H1 (cell line): ENCODE data around the gene SLC35G2. TPM values are rescaled to one million over a fixed set of nuclear protein-coding genes. Genes with fewer than 3 reads are reported as not detected.

ENCODE experiments used
- CTCF ChIA-PET: fragments of 300-600 bp; sonication (Branson Sonifier 250); formaldehyde crosslinking; loops from one replicate; lab custom pipeline; 2021; ENCODE audit not compliant: partially characterized antibody; lab: Charles Lee
- POLR2A ChIA-PET: fragments of 300-600 bp; sonication (Branson Sonifier 250); formaldehyde crosslinking; loops from one replicate; lab custom pipeline; 2021; ENCODE audit warnings: inconsistent platforms; ENCODE audit not compliant: partially characterized antibody; lab: Charles Lee
- DNase-seq, 2 experiments: peaks; one replicate each; pipeline versions ENCODE4 v3.0.0 to v3.0.0-alpha.2; 2010 to 2022; ENCODE audit warnings: low spot score in 2 of 2, low read depth in 1 of 2, mixed read lengths in 1 of 2
- FAIRE-seq: peaks from 2 replicates; lab custom pipeline; 2011; peaks lifted over from hg19 to GRCh38; lab: Jason Lieb, UNC
- H2AFZ ChIP-seq: 2 replicates; pipeline ENCODE4 v1.8.1; 2012; ENCODE audit warnings: low read length, inconsistent platforms
- H2AK5ac ChIP-seq: 2 replicates; pipeline ENCODE4 v1.6.1; 2013; ENCODE audit warnings: low read depth, low read length
- H2BK120ac ChIP-seq: replicated peaks from 2 replicates; pipeline ENCODE3; 2013; ENCODE audit warnings: low read depth, low read length, inconsistent platforms
- H2BK12ac ChIP-seq: 2 replicates; pipeline ENCODE4 v1.6.1; 2013; ENCODE audit warnings: low read depth, low read length
- H2BK15ac ChIP-seq: 2 replicates; pipeline ENCODE4 v1.6.1; 2013; ENCODE audit warnings: low read length
- H2BK20ac ChIP-seq: 2 replicates; pipeline ENCODE4 v1.6.1; 2013; ENCODE audit warnings: low read length
- H2BK5ac ChIP-seq: 2 replicates; pipeline ENCODE4 v1.6.1; 2013; ENCODE audit warnings: low read depth, low read length
- H3K14ac ChIP-seq: 2 replicates; pipeline ENCODE4 v1.6.1; 2013; ENCODE audit warnings: inconsistent platforms; ENCODE audit not compliant: insufficient read length
- H3K18ac ChIP-seq: 2 replicates; pipeline ENCODE4 v1.6.1; 2013; ENCODE audit warnings: low read length; ENCODE audit errors: extremely low read depth
- H3K23ac ChIP-seq: 2 replicates; pipeline ENCODE4 v1.6.1; 2013; ENCODE audit warnings: inconsistent platforms; ENCODE audit not compliant: insufficient read length
- H3K23me2 ChIP-seq: 2 replicates; pipeline ENCODE4 v1.6.1; 2013; ENCODE audit warnings: low read depth, low read length
- H3K27ac ChIP-seq: 2 replicates; pipeline ENCODE4 v1.6.1; 2011; ENCODE audit warnings: low read depth, low read length, inconsistent platforms
- H3K27me3 ChIP-seq, 4 experiments: replicated peaks in 1 of 4; 1 replicate in 1 of 4; 2 replicates in 3 of 4; pipeline versions ENCODE4 v1.6.1 to v1.8.1; 2011 to 2013; ENCODE audit warnings: low read length in 3 of 4, mild to moderate bottlenecking in 3 of 4, inconsistent platforms in 2 of 4, mixed read lengths in 2 of 4, moderate library complexity in 1 of 4; ENCODE audit not compliant: control insufficient read depth in 3 of 4, insufficient read depth in 3 of 4; ENCODE audit errors: extremely low read depth in 1 of 4
- H3K36me3 ChIP-seq, 4 experiments: 2 replicates each; pipeline versions ENCODE4 v1.6.1 to v1.8.1; 2011 to 2013; ENCODE audit warnings: mild to moderate bottlenecking in 4 of 4, low read length in 3 of 4, moderate library complexity in 2 of 4, control low read depth in 1 of 4, inconsistent platforms in 1 of 4; ENCODE audit not compliant: insufficient read depth in 4 of 4, control insufficient read depth in 2 of 4
- H3K4ac ChIP-seq: replicated peaks from 2 replicates; pipeline ENCODE3; 2013; ENCODE audit warnings: low read length, low read depth, mixed read lengths, inconsistent platforms; ENCODE audit not compliant: insufficient read length
- H3K4me1 ChIP-seq, 4 experiments: replicated peaks in 1 of 4; 1 replicate in 1 of 4; 2 replicates in 3 of 4; pipeline versions ENCODE4 v1.6.1 to v1.8.1; 2011 to 2013; ENCODE audit warnings: low read length in 3 of 4, inconsistent platforms in 2 of 4, mixed read lengths in 1 of 4; ENCODE audit not compliant: insufficient read depth in 4 of 4, control insufficient read depth in 3 of 4
- H3K4me2 ChIP-seq, 2 experiments: 2 replicates each; pipeline versions ENCODE4 v1.6.1 to v1.8.1; 2011 to 2013; ENCODE audit warnings: low read depth in 2 of 2, low read length in 2 of 2, control low read depth in 1 of 2, inconsistent platforms in 1 of 2, mild to moderate bottlenecking in 1 of 2; ENCODE audit not compliant: insufficient read depth in 1 of 2
- H3K4me3 ChIP-seq, 4 experiments: fragments of 200-600, 300-600 bp in 1 of 4; sonication (generic), shearing (Covaris generic), sonication (Bioruptor Twin) in 1 of 4; 2 replicates each; pipeline versions ENCODE4 v1.5.1 to v1.8.1; 2011 to 2016; ENCODE audit warnings: low read length in 4 of 4, low read depth in 3 of 4, control low read depth in 2 of 4, inconsistent platforms in 2 of 4, mild to moderate bottlenecking in 2 of 4, mixed read lengths in 1 of 4, moderate library complexity in 1 of 4; ENCODE audit not compliant: insufficient read depth in 2 of 4; ENCODE audit errors: extremely low read depth in 1 of 4
- H3K56ac ChIP-seq: replicated peaks from 2 replicates; pipeline ENCODE3; 2013; ENCODE audit warnings: low read depth, mild to moderate bottlenecking, mixed read lengths, low read length, inconsistent platforms; ENCODE audit not compliant: insufficient read length
- H3K79me1 ChIP-seq: 2 replicates; pipeline ENCODE4 v1.6.1; 2013; ENCODE audit warnings: low read depth, low read length, control low read depth
- H3K79me2 ChIP-seq, 2 experiments: 2 replicates each; pipeline versions ENCODE4 v1.6.1 to v1.8.1; 2012 to 2013; ENCODE audit warnings: low read length in 2 of 2, mild to moderate bottlenecking in 2 of 2, inconsistent platforms in 1 of 2; ENCODE audit not compliant: insufficient read depth in 2 of 2, control insufficient read depth in 1 of 2
- H3K9ac ChIP-seq, 4 experiments: replicated peaks in 1 of 4; 1 replicate in 1 of 4; 2 replicates in 3 of 4; pipeline versions ENCODE4 v1.6.1 to v1.8.1; 2011 to 2013; ENCODE audit warnings: low read depth in 3 of 4, low read length in 3 of 4, control low read depth in 2 of 4, mild to moderate bottlenecking in 2 of 4, moderate library complexity in 2 of 4, inconsistent platforms in 1 of 4; ENCODE audit errors: extremely low read depth in 1 of 4
- H3K9me3 ChIP-seq, 2 experiments: 2 replicates each; pipeline versions ENCODE4 v1.6.1 to v1.8.1; 2012 to 2013; ENCODE audit warnings: mild to moderate bottlenecking in 2 of 2, moderate library complexity in 2 of 2, control low read depth in 1 of 2, inconsistent platforms in 1 of 2, low read depth in 1 of 2, low read length in 1 of 2, mixed read lengths in 1 of 2; ENCODE audit not compliant: insufficient read depth in 2 of 2
- H4K20me1 ChIP-seq, 2 experiments: replicated peaks in 1 of 2; 2 replicates each; pipeline versions ENCODE3 to v1.8.1; 2011 to 2013; ENCODE audit warnings: inconsistent platforms in 2 of 2, low read length in 2 of 2, mild to moderate bottlenecking in 1 of 2; ENCODE audit not compliant: insufficient read depth in 2 of 2, control insufficient read depth in 1 of 2
- H4K5ac ChIP-seq: 2 replicates; pipeline ENCODE4 v1.6.1; 2013; ENCODE audit warnings: low read length, low read depth, mixed read lengths, inconsistent platforms; ENCODE audit not compliant: insufficient read length
- H4K8ac ChIP-seq: 2 replicates; pipeline ENCODE4 v1.8.0; 2013; ENCODE audit warnings: mild to moderate bottlenecking, moderate library complexity, low read length, inconsistent platforms; ENCODE audit not compliant: insufficient read depth; ENCODE audit errors: extremely low read depth
- H4K91ac ChIP-seq: replicated peaks from 2 replicates; pipeline ENCODE3; 2013; ENCODE audit warnings: low read length, mixed read lengths, inconsistent platforms; ENCODE audit not compliant: insufficient read length
- BCL11A ChIP-seq, 2 experiments: IDR thresholded peaks; one replicate each; pipeline ENCODE4 v1.6.1; 2011; ENCODE audit warnings: low read depth in 2 of 2, low read length in 2 of 2, mild to moderate bottlenecking in 2 of 2
- JUN ChIP-seq: IDR thresholded peaks from 2 replicates; pipeline ENCODE4 v1.6.1; 2011; ENCODE audit warnings: low read depth, mild to moderate bottlenecking, improper control_type of control experiment, low read length
- PHF8 ChIP-seq: fragments of 200-600 bp; sonication (generic); conservative IDR thresholded peaks from 2 replicates; pipeline ENCODE4 v1.7.1; 2012; ENCODE audit warnings: low read depth, mild to moderate bottlenecking, inconsistent platforms, low read length, moderate library complexity
- WGBS, 2 experiments: shearing (Covaris generic) in 1 of 2; methylation state at CpG; one replicate each; pipeline versions ENCODE4 v1.1.6 to v1.1.7; 2013 to 2015; ENCODE audit warnings: low lambda C conversion rate in 2 of 2, mixed read lengths in 2 of 2, inconsistent platforms in 1 of 2, low coverage in 1 of 2, missing lambda C conversion rate in 1 of 2; ENCODE audit not compliant: insufficient replicate concordance in 2 of 2, insufficient coverage in 1 of 2, insufficient read length in 1 of 2; ENCODE audit errors: extremely low coverage in 1 of 2, missing lambda C conversion rate in 1 of 2; 5-methylcytosine and 5-hydroxymethylcytosine counted together
- polyA plus RNA-seq, 7 experiments: library from polyadenylated mRNA; depleted of rRNA in 3 of 7; stranded (reverse) in 5 of 7; unstranded in 2 of 7; fragments of >200 nt in 5 of 7; fragments of 200-250 nt in 2 of 7; gene quantifications; 1 replicate in 5 of 7; 2 replicates in 1 of 7; 4 replicates in 1 of 7; pipeline versions ENCODE4 v1.2.1 to v1.2.3, GENCODE V29; 2011 to 2013; ENCODE audit warnings: missing spikeins in 2 of 7, mixed read lengths in 2 of 7
- total RNA-seq: library from RNA; stranded (reverse); fragmentation: NEBNext Ultra II Directional; extraction: Animal tissue kit (Norgen Biotek cat#: 25700); gene quantifications from 2 replicates; pipeline ENCODE4 v1.2.1, GENCODE V29; 2021

Gene SLC35G2
- total and polyA plus RNA-seq, 2 of the 8 experiments (the other 6 are each of a cell fraction or from before 2014, with no cell fraction given), result 5.2 to 6.4 TPM

DNA sequence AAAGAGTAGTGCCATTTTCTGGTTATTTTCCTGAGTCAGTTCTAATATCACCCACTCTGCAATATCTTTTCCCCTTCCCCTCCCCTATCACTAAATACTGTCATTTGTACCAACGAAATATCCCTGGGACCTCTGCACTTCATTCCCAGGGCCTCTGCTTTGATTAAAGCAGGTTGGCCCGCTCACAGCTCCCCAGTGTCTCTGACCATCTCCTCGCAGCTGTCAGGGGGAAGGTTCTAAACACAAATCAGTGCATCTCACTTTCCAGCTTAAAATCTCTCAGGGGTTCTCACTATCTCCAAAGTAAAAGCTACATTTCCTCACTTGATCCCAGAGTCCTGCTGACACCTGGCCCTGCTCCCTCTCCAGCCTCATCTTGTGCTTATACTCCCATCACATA lies 28.1 kb upstream of the SLC35G2 start:
- H2BK12ac ChIP-seq, result no peak overlapping the region
- H4K5ac ChIP-seq, result no peak overlapping the region
- ChIA-PET CTCF (interaction anchor here (1.1 to 1.3 kb wide), 2 partner anchors 32 to 223 kb away, joined by 3 to 4 read pairs; no protein-coding TSS in a partner anchor), POLR2A (no interaction called here)
- WGBS, 2 experiments, result 92% methylated on average over 3 of the region's 3 CpGs; no CpG with 5 or more reads in 1 of the 2 experiments
- no peaks in the 10 kb centered on the region for H3K9me3 ChIP-seq
- H3K4me1 ChIP-seq, result peaks cover 0 to 6% (median 4%) of the 10 kb centered on the region in 4 experiments; a peak in 4 of 7 replicates
- TF ChIP-seq JUN (no peak), PHF8 (no peak), BCL11A (IDR thresholded peaks at IDR 0.05; ENCODE audit: low read depth in 2 of 2, low read length in 2 of 2) (no peak)
- H3K79me1 ChIP-seq, result no peaks in the 10 kb centered on the region
- H2BK15ac ChIP-seq, result no peak overlapping the region
- no peak for DNase-seq
- no peak overlapping the region for H2AFZ ChIP-seq
- H3K23me2 ChIP-seq, result no peaks in the 10 kb centered on the region; the same call in 1 of the 2 replicates
- H3K18ac ChIP-seq, result no peak overlapping the region
- no peak overlapping the region for H3K9ac ChIP-seq
- no peak overlapping the region for H3K4me2 ChIP-seq
- H4K8ac ChIP-seq, result no peak overlapping the region
- H3K14ac ChIP-seq, result no peak overlapping the region
- no peak overlapping the region for H2BK20ac ChIP-seq
- no peak overlapping the region for H3K27ac ChIP-seq
- no peak overlapping the region for H2BK120ac ChIP-seq
- no peak overlapping the region for H3K56ac ChIP-seq
- H3K36me3 ChIP-seq, result no peaks in the 10 kb centered on the region
- H4K91ac ChIP-seq, result no peak overlapping the region
- no peaks in the 10 kb centered on the region for H3K27me3 ChIP-seq
- no peak overlapping the region for H2AK5ac ChIP-seq
- no peaks in the 10 kb centered on the region for H4K20me1 ChIP-seq
- no peak for FAIRE-seq
- H3K4me3 ChIP-seq, result no peak overlapping the region
- H2BK5ac ChIP-seq, result no peak overlapping the region
- H3K4ac ChIP-seq, result no peak overlapping the region
- no peak overlapping the region for H3K23ac ChIP-seq
- H3K79me2 ChIP-seq, result no peaks in the 10 kb centered on the region
